SK-N-SH (cell line): ENCODE data around the gene SQOR. TPM values are rescaled to one million over a fixed set of nuclear protein-coding genes. Genes with fewer than 3 reads are reported as not detected.

ENCODE experiments used
- CTCF ChIA-PET: fragments of 300-600, 350-600 bp; formaldehyde crosslinking; extraction: SDS; loops from one replicate; lab custom pipeline; 2021; lab: Yijun Ruan, JAX
- POLR2A ChIA-PET: fragments of 350-600 bp; sonication (Branson Sonifier 250); formaldehyde crosslinking; extraction: SDS; loops from one replicate; lab custom pipeline; 2020; ENCODE audit warnings: antibody characterized with exemption, inconsistent platforms; lab: Yijun Ruan, JAX
- DNase-seq: peaks from one replicate; pipeline ENCODE4 v3.0.0; 2012
- H2AFZ ChIP-seq: fragments of 200-600 bp; sonication (generic); 2 replicates; pipeline ENCODE4 v1.8.1; 2016; ENCODE audit warnings: antibody characterized with exemption, mild to moderate bottlenecking, low read depth
- H3F3A ChIP-seq: fragments of 200-600 bp; sonication (generic); replicated peaks from 2 replicates; pipeline ENCODE3; 2016; ENCODE audit warnings: antibody characterized with exemption, mild to moderate bottlenecking; ENCODE audit not compliant: insufficient read depth
- H3K27ac ChIP-seq, 2 experiments: fragments of 200-500 bp in 1 of 2; fragments of 200-600 bp in 1 of 2; sonication (Bioruptor generic) in 1 of 2; sonication (generic), shearing (Covaris generic) in 1 of 2; 2 replicates each; pipeline versions ENCODE4 v1.5.1 to v1.6.1; 2014 to 2016; ENCODE audit warnings: low read depth in 2 of 2, inconsistent platforms in 1 of 2, low read length in 1 of 2, mild to moderate bottlenecking in 1 of 2, mixed read lengths in 1 of 2
- H3K27me3 ChIP-seq: fragments of 200-600 bp; sonication (generic), shearing (Covaris generic); 2 replicates; pipeline ENCODE4 v1.6.1; 2016; ENCODE audit warnings: mixed run types; ENCODE audit not compliant: insufficient read depth
- H3K36me3 ChIP-seq, 2 experiments: fragments of 200-500 bp in 1 of 2; fragments of 200-600 bp in 1 of 2; sonication (Bioruptor generic) in 1 of 2; sonication (generic) in 1 of 2; replicated peaks in 1 of 2; 2 replicates each; pipeline versions ENCODE3 to v1.5.1; 2014 to 2016; ENCODE audit warnings: low read length in 1 of 2, mild to moderate bottlenecking in 1 of 2; ENCODE audit not compliant: insufficient read depth in 2 of 2, control insufficient read depth in 1 of 2
- H3K4me1 ChIP-seq, 2 experiments: fragments of 200-500 bp in 1 of 2; fragments of 200-600 bp in 1 of 2; sonication (Bioruptor generic) in 1 of 2; sonication (generic), shearing (Covaris generic) in 1 of 2; 2 replicates each; pipeline versions ENCODE4 v1.5.1 to v1.6.1; 2014 to 2016; ENCODE audit warnings: low read depth in 1 of 2, low read length in 1 of 2, mixed run types in 1 of 2; ENCODE audit not compliant: insufficient read depth in 2 of 2, control insufficient read depth in 1 of 2
- H3K4me2 ChIP-seq: fragments of 200-600 bp; sonication (generic), shearing (Covaris generic); 2 replicates; pipeline ENCODE4 v1.6.1; 2017; ENCODE audit warnings: mixed run types
- H3K4me3 ChIP-seq, 2 experiments: fragments of 200-500 bp in 1 of 2; fragments of 200-600 bp in 1 of 2; sonication (Bioruptor generic) in 1 of 2; sonication (generic), shearing (Covaris generic) in 1 of 2; 2 replicates each; pipeline versions ENCODE4 v1.5.1 to v1.8.1; 2014 to 2016; ENCODE audit warnings: low read depth in 2 of 2, inconsistent platforms in 1 of 2, low read length in 1 of 2, mild to moderate bottlenecking in 1 of 2, mixed read lengths in 1 of 2, moderate library complexity in 1 of 2
- H3K79me2 ChIP-seq: fragments of 200-600 bp; sonication (generic); 2 replicates; pipeline ENCODE4 v1.8.1; 2017; ENCODE audit warnings: mild to moderate bottlenecking; ENCODE audit not compliant: insufficient read depth
- H3K9ac ChIP-seq: fragments of 200-600 bp; sonication (generic); 2 replicates; pipeline ENCODE4 v1.6.1; 2017; ENCODE audit warnings: mixed run types
- H3K9me2 ChIP-seq: fragments of 200-600 bp; sonication (generic); 2 replicates; pipeline ENCODE4 v1.6.1; 2017; ENCODE audit warnings: mixed run types
- H3K9me3 ChIP-seq: fragments of 200-600 bp; sonication (generic); 2 replicates; pipeline ENCODE4 v1.6.1; 2017; ENCODE audit warnings: mixed run types, mild to moderate bottlenecking, moderate library complexity
- H4K20me1 ChIP-seq: fragments of 200-600 bp; sonication (generic); 2 replicates; pipeline ENCODE4 v1.6.1; 2017; ENCODE audit warnings: mild to moderate bottlenecking, mixed run types; ENCODE audit not compliant: insufficient read depth
- CHD2 ChIP-seq: fragments of 150-350 bp; IDR thresholded peaks from 2 replicates; pipeline ENCODE4 v1.6.1; 2018; ENCODE audit warnings: low read length; ENCODE audit not compliant: partially characterized antibody
- ELF1 ChIP-seq: IDR thresholded peaks from 2 replicates; pipeline ENCODE4 v1.4.0; 2012
- GABPA ChIP-seq: IDR thresholded peaks from 2 replicates; pipeline ENCODE4 v1.4.0; 2012; ENCODE audit warnings: low read depth, mild to moderate bottlenecking
- IRF3 ChIP-seq: fragments of 150-350 bp; IDR thresholded peaks from 2 replicates; pipeline ENCODE4 v1.6.1; 2016; ENCODE audit warnings: mild to moderate bottlenecking, low read depth, low read length
- PBX3 ChIP-seq: IDR thresholded peaks from 2 replicates; pipeline ENCODE4; 2012
- POLR2AphosphoS5 ChIP-seq: IDR thresholded peaks from 2 replicates; pipeline ENCODE4 v1.6.1; 2012; ENCODE audit warnings: low read depth, low read length
- RAD21 ChIP-seq: IDR thresholded peaks from 2 replicates; pipeline ENCODE4 v1.6.1; 2012; ENCODE audit warnings: mild to moderate bottlenecking, low read length
- REST ChIP-seq: IDR thresholded peaks from 2 replicates; pipeline ENCODE4 v1.6.1; 2012; ENCODE audit warnings: mild to moderate bottlenecking, low read depth, low read length, moderate library complexity
- SIN3A ChIP-seq: IDR thresholded peaks from 2 replicates; pipeline ENCODE4 v1.6.1; 2012; ENCODE audit warnings: low read depth, mild to moderate bottlenecking, low read length, moderate library complexity, borderline replicate concordance
- TAF1 ChIP-seq: IDR thresholded peaks from 2 replicates; pipeline ENCODE4 v1.6.1; 2012; ENCODE audit warnings: low read depth, mild to moderate bottlenecking, low read length, moderate library complexity, borderline replicate concordance
- TEAD4 ChIP-seq: IDR thresholded peaks from 2 replicates; pipeline ENCODE4 v1.4.0; 2012; ENCODE audit warnings: mild to moderate bottlenecking, borderline replicate concordance; ENCODE audit not compliant: insufficient read depth
- USF2 ChIP-seq: fragments of 150-350 bp; IDR thresholded peaks from 2 replicates; pipeline ENCODE4 v1.6.1; 2017; ENCODE audit warnings: antibody characterized with exemption, low read length, low read depth, borderline replicate concordance
- YY1 ChIP-seq: IDR thresholded peaks from 2 replicates; pipeline ENCODE4 v1.4.0; 2012; ENCODE audit warnings: low read depth, mild to moderate bottlenecking
- ZBTB33 ChIP-seq: IDR thresholded peaks from 2 replicates; pipeline ENCODE4 v1.4.0; 2012; ENCODE audit warnings: low read depth, borderline replicate concordance
- WGBS: methylation state at CpG from one replicate; pipeline ENCODE4 v1.1.6; 2017; ENCODE audit warnings: low lambda C conversion rate; 5-methylcytosine and 5-hydroxymethylcytosine counted together
- polyA plus RNA-seq, 3 experiments: library from polyadenylated mRNA; depleted of rRNA; stranded (reverse); fragments of >200 nt; gene quantifications; 2 replicates each; pipeline ENCODE4 v1.2.3, GENCODE V29; 2012

Gene SQOR
- polyA plus RNA-seq, 1 of the 3 experiments (the other 2 are of a cell fraction): 7.8 TPM

- no peak for TF ChIP-seq TAF1
- TF ChIP-seq, all 33 proteins: peak for 0
Observed at GRCh38 chr15:45678459-45679178, 43.8 kb downstream of the SQOR start (continued).

- CTCF ChIA-PET: interaction anchor here (0.8 kb wide), 2 partner anchors 10 to 111 kb away, joined by 3 read pairs; no protein-coding TSS in a partner anchor
- no peak overlapping the region for H3K4me3 ChIP-seq
- no peak for TF ChIP-seq ZBTB33
- TF ChIP-seq CHD2: no peak
- TF ChIP-seq ELF1: no peak
- no peak for TF ChIP-seq POLR2AphosphoS5
- no peak for TF ChIP-seq PBX3
- TF ChIP-seq GABPA: no peak
- no peaks in the 10 kb centered on the region for H3K9me3 ChIP-seq
- no peaks in the 10 kb centered on the region for H3K79me2 ChIP-seq
- DNase-seq: no peak
- no peaks in the 10 kb centered on the region for H3K36me3 ChIP-seq
- H3F3A ChIP-seq: no peaks in the 10 kb centered on the region
- no peaks in the 10 kb centered on the region for H4K20me1 ChIP-seq
- H3K27ac ChIP-seq: no peak overlapping the region
- no peaks in the 10 kb centered on the region for H3K9me2 ChIP-seq
- no peaks in the 10 kb centered on the region for H3K4me1 ChIP-seq
- WGBS: 39% methylated on average over 2 of the region's 2 CpGs
- H3K4me2 ChIP-seq: no peak overlapping the region
- POLR2A ChIA-PET: no interaction called here
- H2AFZ ChIP-seq: no peak overlapping the region
- no peaks in the 10 kb centered on the region for H3K27me3 ChIP-seq
- H3K9ac ChIP-seq: no peak overlapping the region
Observed at GRCh38 chr15:45684533-45684932, 49.7 kb downstream of the SQOR start.

GRCh38 chr15:45689616-45690015 lies 54.8 kb downstream of the SQOR start:
- Histone ChIP-seq H2AFZ (no peak overlapping the region), H3K4me2 (no peak overlapping the region), H3K36me3 (no peaks in the 10 kb centered on the region), H3F3A (no peaks in the 10 kb centered on the region), H3K9me3 (no peaks in the 10 kb centered on the region), H4K20me1 (no peaks in the 10 kb centered on the region), H3K27me3 (no peaks in the 10 kb centered on the region), H3K27ac (no peak overlapping the region), H3K9me2 (no peaks in the 10 kb centered on the region), H3K4me1 (no peaks in the 10 kb centered on the region), H3K4me3 (no peak overlapping the region), H3K79me2 (no peaks in the 10 kb centered on the region), H3K9ac (no peak overlapping the region)
- DNase-seq: no peak
- ChIA-PET POLR2A (no interaction called here), CTCF (no interaction called here)
- TF ChIP-seq RAD21 (no peak), SIN3A (no peak), REST (no peak), TEAD4 (no peak), USF2 (no peak), YY1 (no peak), IRF3 (no peak)
- WGBS: 66% methylated on average over 4 of the region's 4 CpGs
